ENCODE data around the gene SLC47A2.

SLC47A2 gene

DNA sequence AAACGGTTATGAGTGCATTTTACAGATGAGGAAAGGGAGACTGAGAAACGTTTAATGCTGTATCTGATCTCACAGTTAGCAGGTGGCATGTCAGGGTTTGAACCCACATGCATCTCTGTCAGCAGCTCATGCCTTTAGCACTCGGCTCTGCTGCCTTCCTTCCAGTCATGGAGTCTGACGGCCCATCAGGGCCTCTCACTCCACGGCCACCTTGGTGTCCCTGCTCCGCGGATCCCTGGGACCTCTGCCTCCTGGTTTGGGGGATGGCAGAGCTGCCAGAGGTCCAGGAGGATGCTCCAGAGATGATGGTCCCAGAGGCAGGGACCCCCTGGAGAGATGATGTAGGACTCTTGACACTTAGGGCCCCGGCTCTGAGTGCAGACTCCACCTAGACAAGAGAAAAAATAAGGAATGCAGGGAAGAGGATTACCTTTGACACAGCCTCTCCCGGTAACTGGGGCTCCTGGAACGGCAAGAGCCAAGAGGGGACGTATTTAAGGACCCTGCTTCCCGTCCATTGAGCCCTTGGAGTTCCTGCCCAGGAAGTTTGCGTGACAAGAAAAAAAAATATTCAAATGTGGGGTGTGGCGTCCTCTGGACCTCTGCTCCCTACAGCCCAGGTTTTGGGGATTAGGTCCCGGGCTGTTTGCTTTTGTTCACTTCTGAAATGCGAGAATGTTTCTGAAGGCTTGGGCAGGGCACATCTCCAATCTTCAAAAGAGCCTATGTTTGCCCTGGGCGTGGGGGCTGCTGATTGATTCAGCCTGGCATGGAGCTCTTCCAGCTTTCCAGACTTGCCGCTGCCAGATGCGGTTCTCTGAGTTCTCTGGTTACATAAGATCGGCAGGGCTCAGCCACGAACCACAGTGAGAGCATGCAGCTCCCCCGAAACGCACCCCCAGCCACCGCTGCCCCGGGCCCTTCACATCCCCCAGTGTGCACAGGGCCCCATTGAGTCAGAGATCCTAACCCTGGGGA, 31.7 kb upstream of the SLC47A2 start, which contains the start of gene ALDH3A1:
Gene ALDH3A1, minus strand, starts transcription at position 470 of the 978 bp plus-strand sequence. CDS start 3,169 bp downstream, outside the sequence.
- peak; percentile 53 for DNase-seq (ENCODE audit: low spot score)

DNA sequence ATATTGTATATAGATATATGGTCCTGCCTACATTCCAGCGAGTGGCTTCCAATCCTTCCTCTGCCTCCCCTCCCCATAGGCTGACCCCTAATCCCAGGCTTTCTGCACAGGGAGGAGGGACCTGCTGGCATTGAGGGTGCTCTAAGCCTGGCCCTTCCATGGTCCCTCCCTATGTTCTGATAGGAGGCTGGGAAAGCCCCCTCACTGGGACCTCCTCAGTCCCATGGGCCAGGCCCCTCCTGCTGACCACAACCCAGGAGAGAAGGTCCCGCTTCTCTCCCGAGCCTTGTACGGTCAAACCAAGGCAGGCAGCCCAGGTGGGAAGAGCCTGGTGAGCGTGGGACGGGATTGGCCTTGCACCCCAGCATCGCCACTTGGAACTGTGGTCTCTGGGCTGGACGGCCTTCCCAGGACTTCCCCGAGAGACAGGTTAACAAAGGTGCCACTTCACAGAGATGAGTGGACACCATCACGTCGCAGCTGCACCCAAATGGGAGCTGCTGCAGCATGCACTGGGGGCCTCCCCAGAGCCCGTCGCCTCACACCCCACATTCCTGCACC, 30.9 kb upstream of the SLC47A2 start:
- DNase-seq (ENCODE audit: low spot score) = no peak

DNA sequence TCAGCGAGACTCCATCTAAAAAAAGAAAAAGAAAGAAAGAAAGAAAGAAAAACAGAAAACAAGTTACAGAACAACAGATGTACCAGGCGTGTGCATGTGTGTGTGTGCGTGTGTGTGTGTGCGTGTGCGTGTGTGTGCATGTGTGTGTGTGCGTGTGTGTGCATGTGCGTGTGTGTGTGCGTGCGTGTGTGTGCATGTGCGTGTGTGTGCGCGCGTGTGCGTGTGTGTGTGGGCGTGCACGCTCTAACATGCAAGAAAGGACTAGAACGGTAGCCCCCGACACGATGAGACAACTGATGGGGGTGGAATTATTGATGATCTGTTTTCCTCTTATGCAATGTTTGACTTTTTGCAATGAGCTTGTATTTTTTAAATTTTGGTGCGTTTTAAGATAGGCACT, 30.1 kb upstream of the SLC47A2 start:
- DNase-seq (ENCODE audit: low spot score) = no peak

GRCh38 chr17:19744922-19745757, 28.8 kb upstream of the SLC47A2 start:
- peak; percentile 70 for DNase-seq (ENCODE audit: low spot score)

- DNase-seq (ENCODE audit: low spot score) = no peak
These were observed 28.1 kb upstream of the SLC47A2 start for GRCh38 chr17:19744492-19744891.

DNA sequence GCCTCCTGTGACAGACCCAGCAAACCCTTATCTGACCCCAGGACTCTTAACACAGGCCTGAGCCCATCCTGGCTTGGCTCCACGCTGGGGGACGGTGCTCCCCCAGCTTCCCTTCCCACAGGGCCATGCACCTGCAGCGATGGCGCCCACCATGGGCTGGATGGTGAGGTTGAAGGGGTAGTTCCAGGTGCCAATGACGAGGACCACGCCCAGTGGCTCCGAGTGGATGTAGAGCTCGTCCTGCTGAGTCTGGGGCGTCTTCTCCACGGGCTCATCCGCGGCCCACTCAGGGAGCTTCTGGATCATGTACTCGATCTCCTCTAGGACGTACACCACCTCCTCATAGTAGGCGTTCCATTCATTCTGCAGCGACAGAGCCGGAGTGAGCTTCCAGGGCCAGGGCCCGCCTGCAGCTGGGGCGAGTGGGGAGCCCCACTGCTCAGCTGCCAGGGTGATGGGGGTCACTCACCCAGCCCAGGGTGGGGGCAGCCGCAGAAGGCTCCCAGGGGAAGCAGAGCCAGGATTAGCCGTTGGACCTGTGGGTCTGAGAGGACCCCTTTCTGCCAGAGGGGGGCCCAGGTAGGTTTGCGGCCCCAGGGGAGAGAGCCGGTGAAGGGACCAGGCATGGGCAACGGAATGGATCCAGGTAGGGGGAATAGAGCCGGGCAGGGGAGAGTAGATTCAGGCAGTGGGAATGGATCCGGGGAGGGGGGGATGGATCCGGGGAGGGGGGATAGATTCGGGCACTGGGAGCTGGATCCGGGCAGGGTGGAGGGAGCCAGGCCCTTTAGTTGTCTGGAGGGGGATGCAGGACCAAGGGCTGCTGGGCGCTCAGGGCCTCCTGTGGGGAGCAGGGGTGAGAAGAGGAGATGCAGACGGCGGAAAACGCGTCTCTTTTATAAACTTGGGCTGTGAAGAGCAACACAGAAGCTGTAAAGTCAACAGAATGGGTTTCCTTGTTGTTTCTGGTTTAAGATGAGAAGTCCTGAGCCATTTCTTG, 27.0 kb upstream of the SLC47A2 start:
- DNase-seq (ENCODE audit: low spot score) = no peak

GRCh38 chr17:19742495-19742894, 26.1 kb upstream of the SLC47A2 start:
- DNase-seq (ENCODE audit: low spot score) = no peak

DNA sequence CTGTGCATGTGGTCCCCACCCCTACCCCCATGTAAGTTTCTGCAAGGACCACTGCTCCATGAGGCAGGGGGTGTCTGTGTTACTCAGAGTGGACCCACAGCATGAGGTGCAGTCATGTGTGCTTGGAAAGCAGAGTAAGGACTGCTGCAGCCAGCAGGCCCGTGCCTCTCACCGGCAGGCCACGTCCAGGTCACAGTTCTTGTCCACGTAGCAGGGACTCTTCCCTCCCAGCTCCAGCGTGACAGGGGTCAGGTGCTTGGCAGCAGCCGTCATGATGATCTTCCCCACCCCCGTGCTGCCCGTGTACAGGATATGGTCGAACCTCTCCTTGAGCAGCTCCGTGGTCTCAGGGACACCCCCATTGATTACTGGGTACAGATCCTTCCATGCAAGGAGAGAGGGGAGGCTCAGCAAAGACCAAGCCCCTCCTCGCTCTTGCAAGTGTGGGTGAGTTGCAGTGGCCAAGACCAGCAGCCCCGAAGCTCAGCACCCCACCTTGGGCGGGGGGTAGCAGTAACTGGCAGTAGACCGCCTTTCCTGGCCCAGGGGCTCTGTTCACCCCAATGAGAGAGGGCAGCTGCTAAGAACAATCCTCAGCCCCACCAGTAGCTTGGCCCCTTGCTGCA, 25.6 kb upstream of the SLC47A2 start:
- no peak for DNase-seq (ENCODE audit: low spot score)

GRCh38 chr17:19740933-19741332, 24.5 kb upstream of the SLC47A2 start:
- DNase-seq (ENCODE audit: low spot score) = no peak

DNA sequence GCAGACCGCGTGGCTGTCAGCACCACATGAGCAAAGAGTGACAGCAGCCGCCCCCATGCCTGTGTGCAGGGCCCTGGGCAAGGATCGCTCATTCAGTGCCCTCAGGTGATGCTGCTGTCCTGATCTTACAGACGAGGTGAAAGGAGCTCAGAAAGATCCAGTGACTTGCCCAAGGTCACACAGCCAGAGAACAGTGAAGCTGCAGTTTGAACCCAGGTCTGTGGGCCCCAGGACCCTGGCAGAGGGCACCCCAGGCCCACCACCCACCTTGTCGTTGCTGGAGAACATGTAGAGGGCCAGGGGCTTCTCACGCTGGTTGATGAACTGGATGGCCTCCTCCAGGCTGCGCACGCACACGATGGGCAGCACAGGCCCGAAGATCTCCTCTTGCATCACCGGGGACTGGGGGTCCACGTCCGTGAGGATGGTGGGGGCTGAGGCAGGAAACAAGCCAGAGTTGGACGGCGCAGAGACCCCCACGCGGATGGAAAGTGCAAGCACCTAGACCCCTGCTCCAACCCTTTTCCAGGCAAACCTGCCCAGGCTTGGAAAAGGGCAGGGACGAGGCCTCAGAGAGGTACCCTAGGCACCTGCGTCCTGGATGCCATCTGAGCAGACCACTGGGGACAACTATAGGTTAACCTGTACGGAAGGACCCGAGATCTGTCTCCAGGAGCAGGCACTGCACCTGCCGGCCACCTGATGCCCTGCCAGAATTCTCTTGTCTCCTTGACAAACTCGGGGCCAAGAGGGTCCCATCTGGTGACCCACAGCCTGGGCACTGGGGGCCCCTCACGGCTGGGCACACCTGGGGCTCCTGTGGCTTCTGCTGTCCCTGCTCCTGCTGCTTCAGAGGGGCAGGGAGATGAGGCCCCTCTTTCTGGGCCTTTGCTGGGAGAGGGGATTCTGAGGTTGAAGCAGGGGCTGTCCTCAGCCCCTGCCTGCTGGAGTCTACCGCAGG, 23.1 kb upstream of the SLC47A2 start:
- DNase-seq (ENCODE audit: low spot score) = no peak

GRCh38 chr17:19738757-19739156, 22.4 kb upstream of the SLC47A2 start:
- DNase-seq (ENCODE audit: low spot score) = no peak

- DNase-seq (ENCODE audit: low spot score) = no peak
These were observed 21.7 kb upstream of the SLC47A2 start for GRCh38 chr17:19738073-19738449.

- DNase-seq (ENCODE audit: low spot score) = no peak
These were observed 21.1 kb upstream of the SLC47A2 start for GRCh38 chr17:19737305-19738072.

DNA sequence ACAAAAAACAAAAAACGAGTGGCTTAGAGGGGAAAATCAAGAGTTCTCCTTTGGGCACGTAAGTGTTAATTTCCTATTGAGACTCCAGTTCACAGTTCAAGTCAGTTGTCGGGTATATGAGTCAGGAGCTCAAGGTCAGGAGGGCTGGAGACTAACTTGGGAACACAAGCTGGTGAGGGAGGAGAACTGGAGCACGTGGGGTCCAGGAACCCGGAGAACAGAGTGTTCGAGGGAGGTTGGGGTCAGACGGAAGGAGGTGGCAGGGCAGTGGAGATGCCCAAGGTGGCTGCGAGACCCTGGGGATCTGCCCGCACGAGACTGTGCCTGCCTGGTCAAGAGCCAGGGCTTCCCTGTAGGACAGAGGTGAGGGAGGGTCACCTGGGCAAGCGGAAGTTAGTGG, 19.7 kb upstream of the SLC47A2 start:
- no peak for DNase-seq (ENCODE audit: low spot score)

DNA sequence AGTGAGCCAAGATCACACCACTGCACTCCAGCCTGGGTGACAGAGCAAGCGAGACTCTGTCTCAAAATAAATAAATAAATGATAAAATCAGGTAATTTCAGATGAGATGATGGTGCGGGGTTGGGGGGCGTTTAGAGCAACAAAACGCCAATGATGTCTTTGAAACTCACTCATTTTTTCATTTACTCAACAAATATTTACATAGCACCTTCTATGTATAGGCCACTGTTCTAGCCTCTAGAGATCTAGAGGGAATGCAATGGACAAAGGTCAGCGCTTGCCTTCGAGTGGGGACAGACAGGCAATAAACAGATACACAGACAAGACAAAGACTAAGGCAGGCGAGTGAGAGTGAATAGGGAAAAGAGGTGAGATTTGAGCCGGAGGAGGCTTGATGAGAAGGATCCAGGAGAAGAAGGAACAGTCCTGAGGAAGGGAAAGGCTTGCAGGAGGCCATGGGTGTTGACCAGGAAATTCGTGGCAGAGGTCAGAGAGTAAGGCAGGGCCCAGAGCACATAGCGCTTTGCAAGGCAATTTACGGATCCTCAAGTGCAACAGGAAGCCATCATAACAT, 17.7 kb upstream of the SLC47A2 start:
- DNase-seq (ENCODE audit: low spot score) = no peak

DNA sequence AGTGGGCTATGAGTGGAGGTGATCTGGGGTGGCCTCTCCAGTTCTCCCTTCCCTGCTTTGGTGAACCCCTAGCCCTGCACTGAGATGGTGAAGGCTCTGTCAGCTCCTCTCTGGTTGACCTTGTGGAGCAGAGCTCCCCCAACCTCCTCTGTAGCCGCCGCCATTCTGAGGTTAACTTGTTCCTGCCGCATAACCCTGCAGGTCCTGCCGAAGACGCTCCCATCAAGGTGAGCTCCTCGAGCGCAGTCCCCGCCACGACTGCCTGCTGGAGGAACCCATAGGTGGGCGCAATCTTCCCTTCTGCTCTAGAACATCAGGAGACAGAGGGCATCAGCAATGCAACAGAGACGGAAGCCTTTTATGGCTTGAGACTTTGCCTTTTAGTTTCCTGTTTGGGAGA, 15.2 kb upstream of the SLC47A2 start:
- no peak for DNase-seq (ENCODE audit: low spot score)

GRCh38 chr17:19730843-19731242, 14.5 kb upstream of the SLC47A2 start:
- DNase-seq (ENCODE audit: low spot score) = no peak

DNA sequence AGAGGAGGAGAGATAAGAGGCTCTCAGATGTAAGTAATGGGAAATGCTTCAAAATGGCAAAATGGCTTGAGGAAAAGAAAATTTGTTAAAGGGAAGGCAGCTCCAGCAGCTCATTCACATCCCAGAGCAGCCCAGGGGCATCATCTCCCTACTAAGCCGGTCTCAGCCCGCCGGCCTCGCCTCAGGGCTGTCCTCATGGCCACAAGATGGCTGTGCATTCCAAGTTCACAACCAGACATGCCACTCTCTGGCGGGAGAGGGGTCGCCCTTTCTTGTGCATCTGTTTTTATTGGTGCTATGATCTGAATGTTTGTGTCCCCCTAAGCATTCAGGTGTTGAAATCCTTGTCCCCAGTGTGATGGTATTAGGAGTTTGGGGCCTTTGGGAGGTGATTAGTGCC, 13.5 kb upstream of the SLC47A2 start:
- no peak for DNase-seq (ENCODE audit: low spot score)
